ENCODE results near the gene COL18A1.

Gene COL18A1

DNA sequence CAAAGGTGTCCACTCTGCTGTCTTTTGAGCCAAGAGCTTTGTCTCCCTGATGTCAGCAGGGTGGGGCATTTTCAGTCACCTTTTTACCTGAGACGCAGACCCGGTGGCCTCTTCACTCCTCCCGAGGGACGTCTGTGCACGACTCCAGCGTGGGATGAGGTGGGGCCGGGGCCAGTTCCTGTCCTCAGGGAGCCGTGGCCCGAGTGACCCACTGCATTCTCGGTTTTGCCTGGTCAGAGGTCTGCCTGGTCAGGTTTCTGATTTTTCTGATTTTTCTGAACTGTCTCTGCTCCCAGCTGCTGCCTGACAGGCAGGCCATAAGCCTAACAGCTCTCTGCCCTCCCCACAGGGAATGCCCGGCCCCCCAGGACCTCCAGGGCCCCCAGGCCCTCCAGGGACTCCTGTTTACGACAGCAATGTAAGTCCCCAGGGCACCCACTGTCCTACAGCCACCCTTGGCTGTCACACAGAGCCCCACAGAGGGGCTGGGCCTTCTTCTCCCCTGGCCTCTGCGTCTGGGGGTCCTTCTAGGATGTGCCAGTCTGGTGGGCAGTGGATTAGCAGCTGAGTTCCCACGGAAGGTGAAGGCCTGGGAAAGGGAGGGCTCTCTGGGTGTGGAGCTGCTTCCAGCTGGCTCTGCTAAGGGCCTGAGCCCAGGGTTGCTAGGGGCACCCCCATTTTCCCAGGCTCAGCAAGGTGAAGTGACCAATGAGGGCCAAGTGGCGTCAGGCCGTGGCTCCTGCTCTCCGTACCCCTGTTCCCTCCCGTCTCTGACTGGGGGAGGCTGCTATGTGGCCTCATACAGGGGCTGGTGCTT is 91.4 kb downstream of the COL18A1 start:
- in situ Hi-C loops (cut with MboI; ENCODE audit: low pct_unique_long_range_greater_than_20kb, low sequenced_read_pairs, unreplicated experiment), result no loop called here
- no peak for DNase-seq (ENCODE audit: low spot score)
- TF ChIP-seq, protein P1, sequence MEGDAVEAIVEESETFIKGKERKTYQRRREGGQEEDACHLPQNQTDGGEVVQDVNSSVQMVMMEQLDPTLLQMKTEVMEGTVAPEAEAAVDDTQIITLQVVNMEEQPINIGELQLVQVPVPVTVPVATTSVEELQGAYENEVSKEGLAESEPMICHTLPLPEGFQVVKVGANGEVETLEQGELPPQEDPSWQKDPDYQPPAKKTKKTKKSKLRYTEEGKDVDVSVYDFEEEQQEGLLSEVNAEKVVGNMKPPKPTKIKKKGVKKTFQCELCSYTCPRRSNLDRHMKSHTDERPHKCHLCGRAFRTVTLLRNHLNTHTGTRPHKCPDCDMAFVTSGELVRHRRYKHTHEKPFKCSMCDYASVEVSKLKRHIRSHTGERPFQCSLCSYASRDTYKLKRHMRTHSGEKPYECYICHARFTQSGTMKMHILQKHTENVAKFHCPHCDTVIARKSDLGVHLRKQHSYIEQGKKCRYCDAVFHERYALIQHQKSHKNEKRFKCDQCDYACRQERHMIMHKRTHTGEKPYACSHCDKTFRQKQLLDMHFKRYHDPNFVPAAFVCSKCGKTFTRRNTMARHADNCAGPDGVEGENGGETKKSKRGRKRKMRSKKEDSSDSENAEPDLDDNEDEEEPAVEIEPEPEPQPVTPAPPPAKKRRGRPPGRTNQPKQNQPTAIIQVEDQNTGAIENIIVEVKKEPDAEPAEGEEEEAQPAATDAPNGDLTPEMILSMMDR (IDR thresholded peaks at IDR 0.05; ENCODE audit: extremely low read depth, insufficient read depth, missing control alignments), result no peak

DNA sequence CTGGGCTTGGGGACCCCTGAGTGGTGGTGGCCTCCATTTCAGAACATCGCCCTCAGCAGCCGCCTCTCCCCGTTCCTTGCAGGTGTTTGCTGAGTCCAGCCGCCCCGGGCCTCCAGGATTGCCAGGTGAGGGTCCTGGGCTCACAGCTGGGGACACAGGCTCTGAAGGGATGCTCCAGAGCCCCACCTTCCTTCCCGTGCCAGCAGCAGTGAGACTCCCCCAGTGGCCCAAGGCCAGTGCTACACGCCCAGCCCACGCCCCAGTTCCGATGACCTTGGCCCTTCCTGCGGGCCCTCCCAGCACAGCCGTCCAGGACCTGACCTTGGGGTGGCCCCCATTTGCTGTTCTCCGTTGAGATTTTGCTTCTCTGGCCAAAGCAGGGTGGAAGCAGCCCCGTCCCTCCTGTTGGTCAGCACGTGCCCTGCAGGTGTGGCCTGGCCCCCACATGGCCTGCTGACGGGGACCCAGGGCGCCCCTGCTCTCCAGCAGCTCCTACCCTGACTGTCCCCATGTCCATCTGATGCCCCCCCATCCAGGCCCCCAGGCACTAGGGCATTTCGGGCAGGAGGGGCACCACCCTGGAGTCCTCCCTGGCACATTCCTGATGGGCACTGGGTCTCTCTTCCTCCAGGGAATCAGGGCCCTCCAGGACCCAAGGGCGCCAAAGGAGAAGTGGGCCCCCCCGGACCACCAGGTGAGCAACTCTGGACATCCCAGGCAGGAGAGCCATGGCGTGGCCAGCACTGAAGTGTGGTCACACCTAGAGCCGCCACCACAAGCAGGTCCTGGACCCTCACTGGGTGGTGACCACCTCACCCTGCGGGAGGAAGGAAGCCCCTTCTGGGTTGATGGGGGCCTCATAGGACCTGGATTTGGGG is 92.2 kb downstream of the COL18A1 start:
- no peak for DNase-seq (ENCODE audit: low spot score)
- TF ChIP-seq, protein P1 (IDR thresholded peaks at IDR 0.05; ENCODE audit: extremely low read depth, insufficient read depth, missing control alignments), result no peak
- in situ Hi-C loops (cut with MboI; ENCODE audit: low pct_unique_long_range_greater_than_20kb, low sequenced_read_pairs, unreplicated experiment), result no loop called here

DNA sequence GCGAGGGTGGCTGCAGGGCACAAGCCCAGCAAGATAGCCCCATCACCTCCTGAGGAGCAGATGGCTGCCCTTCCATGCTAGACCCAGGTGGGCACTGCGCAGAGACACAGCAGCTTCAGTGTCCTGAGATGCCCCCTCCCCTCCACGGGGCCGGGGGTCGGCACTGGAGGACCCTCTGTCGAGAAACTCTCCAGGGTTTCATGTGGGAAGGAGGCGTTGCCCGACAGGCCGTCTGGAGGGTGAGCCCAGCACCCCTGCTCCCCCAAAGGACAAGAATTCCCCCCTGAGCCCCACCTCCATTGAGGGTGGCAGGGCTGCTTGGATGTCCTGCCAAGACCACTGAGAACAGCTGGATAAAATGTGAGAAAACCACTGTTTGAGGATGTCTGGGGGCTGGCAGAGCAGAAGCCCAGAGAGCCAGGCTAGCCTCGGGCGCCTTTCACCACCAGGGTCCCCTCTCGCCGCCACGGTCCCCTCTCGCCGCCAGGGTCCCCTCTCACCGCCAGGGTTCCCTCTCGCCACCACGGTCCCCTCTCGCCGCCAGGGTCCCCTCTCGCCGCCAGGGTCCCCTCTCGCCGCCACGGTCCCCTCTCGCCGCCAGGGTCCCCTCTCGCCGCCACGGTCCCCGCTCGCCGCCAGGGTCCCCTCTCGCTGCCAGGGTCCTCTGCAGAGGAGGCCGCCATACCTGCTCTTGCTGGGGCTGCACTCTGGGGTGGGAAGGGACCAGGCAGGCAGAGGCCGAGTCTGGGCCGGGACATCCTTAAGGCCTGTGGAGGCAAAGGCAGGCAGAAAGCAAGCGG is 93.1 kb downstream of the COL18A1 start:
- TF ChIP-seq, protein P1 (IDR thresholded peaks at IDR 0.05; ENCODE audit: extremely low read depth, insufficient read depth, missing control alignments), result no peak
- no peak for DNase-seq (ENCODE audit: low spot score)
- in situ Hi-C loops (cut with MboI; ENCODE audit: low pct_unique_long_range_greater_than_20kb, low sequenced_read_pairs, unreplicated experiment), result no loop called here

DNA sequence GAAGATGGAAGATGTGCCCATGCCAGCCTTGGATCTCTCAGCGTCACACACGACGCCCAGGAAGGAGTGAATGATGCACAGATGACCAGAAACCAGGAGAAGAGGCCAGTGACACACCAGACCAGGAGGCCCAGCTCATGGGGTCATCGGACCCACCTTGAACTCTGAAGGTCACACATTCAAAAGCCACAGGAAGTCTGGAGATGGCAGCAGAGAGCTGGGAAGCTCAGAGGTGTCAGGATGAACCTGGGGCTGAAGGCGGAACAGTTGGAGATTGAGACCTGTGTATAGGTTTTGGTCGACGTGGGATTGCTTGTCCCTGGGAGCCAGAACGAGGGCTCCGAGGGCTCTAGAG is 93.7 kb downstream of the COL18A1 start:
- no peak for DNase-seq (ENCODE audit: low spot score)
- TF ChIP-seq, protein P1 (IDR thresholded peaks at IDR 0.05; ENCODE audit: extremely low read depth, insufficient read depth, missing control alignments), result no peak
- in situ Hi-C loops (cut with MboI; ENCODE audit: low pct_unique_long_range_greater_than_20kb, low sequenced_read_pairs, unreplicated experiment), result no loop called here

DNA sequence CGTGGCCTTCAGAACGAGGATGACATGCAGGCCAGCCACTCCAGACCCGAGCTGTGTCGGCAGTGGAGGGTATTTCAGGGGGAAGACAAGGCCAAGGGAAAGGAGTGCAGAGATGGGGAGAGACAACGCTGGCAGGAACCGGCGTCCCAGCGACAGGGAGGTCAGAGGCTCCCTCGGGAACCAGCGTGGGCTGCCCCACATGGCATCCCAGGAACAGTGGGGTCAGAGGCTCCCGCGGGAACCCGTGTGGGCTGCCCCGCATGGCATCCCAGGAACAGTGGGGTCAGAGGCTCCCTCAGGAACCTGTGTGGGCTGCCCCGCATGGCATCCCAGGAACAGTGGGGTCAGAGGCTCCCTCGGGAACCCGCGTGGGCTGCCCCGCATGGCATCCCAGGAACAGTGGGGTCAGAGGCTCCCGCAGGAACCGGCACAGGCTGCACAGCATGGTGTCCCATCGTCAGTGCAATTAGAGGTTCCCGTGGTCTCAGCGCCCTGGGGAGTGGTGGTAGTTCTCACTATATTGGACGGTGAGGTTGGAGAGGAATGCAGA is 94.3 kb downstream of the COL18A1 start:
- in situ Hi-C loops (cut with MboI; ENCODE audit: low pct_unique_long_range_greater_than_20kb, low sequenced_read_pairs, unreplicated experiment), result no loop called here
- no peak for DNase-seq (ENCODE audit: low spot score)
- TF ChIP-seq, protein P1 (IDR thresholded peaks at IDR 0.05; ENCODE audit: extremely low read depth, insufficient read depth, missing control alignments), result no peak
